GM12891 (cell line): Measurements from ENCODE around the gene PCNT.

Source experiments
- DNase-seq: peaks from one replicate; pipeline ENCODE4 v3.0.0; 2011; ENCODE audit warnings: low spot score; ENCODE audit not compliant: insufficient read length
- FAIRE-seq: peaks from 2 replicates; lab custom pipeline; 2011; peaks lifted over from hg19 to GRCh38; lab: Jason Lieb, UNC
- PAX5 ChIP-seq: IDR thresholded peaks from 2 replicates; pipeline ENCODE4 v1.6.1; 2011; ENCODE audit warnings: low read length, moderate library complexity, mild to moderate bottlenecking; ENCODE audit not compliant: insufficient read depth, severe bottlenecking
- POLR2A ChIP-seq: IDR thresholded peaks from 2 replicates; pipeline ENCODE4 v1.6.1; 2011; ENCODE audit warnings: low read depth, low read length, control low read depth
- POLR2AphosphoS5 ChIP-seq: IDR thresholded peaks from 2 replicates; pipeline ENCODE4 v1.6.1; 2011; ENCODE audit warnings: low read depth, low read length, control low read depth
- POU2F2 ChIP-seq: IDR thresholded peaks from 2 replicates; pipeline ENCODE4 v1.6.1; 2011; ENCODE audit warnings: low read depth, mild to moderate bottlenecking, control low read depth, low read length, moderate library complexity
- SPI1 ChIP-seq: IDR thresholded peaks from 2 replicates; pipeline ENCODE4 v1.6.1; 2011; ENCODE audit warnings: low read depth, low read length, control low read depth
- TAF1 ChIP-seq: IDR thresholded peaks from 2 replicates; pipeline ENCODE4 v1.6.1; 2011; ENCODE audit warnings: low read depth, low read length, control low read depth

Gene PCNT

DNA sequence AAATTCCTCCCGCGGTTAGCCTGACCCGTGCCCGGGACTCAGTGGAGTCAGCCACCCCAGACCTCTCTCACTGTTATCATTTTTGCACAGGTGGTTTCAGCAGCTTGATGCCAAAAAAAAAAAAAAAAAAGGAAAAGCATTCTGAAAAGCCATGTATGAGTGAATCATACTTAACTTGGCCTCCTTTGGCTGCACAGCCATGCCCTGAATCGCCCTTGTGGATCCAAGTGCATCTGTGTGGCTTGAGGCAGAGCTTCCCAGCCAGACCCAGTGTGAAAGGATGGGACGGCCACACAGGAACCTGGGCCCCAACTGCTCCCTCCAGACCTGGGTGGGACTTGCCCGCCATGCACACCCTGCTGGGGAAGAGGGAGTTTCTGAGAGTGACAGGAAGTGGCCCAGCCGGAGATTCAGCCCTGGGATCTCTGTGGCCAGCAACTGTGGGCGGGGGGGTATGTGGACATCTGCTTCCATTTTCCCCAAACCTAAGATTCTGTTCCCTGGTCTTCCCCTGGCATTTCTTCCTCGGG is 29.2 kb upstream of the PCNT start:
- DNase-seq: no peak
- FAIRE-seq: peak; percentile 64
- TF ChIP-seq PAX5: no peak
- peak; percentile 38; the same call in 1 of the 2 replicates for TF ChIP-seq POLR2A
- peak; percentile 49 for TF ChIP-seq SPI1
- TF ChIP-seq TAF1: no peak
- no peak for TF ChIP-seq POLR2AphosphoS5
- no peak for TF ChIP-seq POU2F2

DNA sequence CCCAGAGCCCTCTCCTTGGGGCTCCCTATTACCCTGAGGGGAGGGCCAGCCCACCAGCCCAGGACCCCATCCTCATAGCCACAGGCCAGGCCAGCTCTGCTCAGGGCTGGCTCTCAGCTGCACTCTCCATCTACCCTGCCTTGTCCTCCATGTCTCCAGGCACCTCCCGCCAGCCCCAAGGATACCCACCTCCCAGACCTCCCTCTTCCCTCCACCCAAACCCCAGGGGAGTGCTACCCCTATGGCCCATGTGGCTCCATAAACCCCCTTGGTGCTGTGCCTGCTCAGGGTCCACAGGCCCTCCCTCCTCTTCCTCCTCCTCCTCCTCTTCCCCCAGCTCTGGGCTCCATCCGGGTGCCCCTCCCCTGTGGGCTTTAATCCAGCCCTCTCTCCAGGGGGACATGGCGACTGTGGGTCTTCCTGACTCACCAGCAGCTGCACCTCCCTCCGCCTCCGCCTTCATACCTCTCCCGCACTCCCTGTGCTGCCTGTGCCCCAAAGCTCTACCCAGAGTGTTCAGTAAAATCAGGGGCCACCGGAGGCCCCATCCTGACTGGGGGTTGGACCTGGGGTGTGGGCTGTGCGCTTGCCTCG is 28.7 kb upstream of the PCNT start:
- TF ChIP-seq POLR2A (no peak), POLR2AphosphoS5 (no peak), SPI1 (no peak), TAF1 (no peak), PAX5 (no peak), POU2F2 (no peak)
- no peak for DNase-seq
- FAIRE-seq: no peak

DNA sequence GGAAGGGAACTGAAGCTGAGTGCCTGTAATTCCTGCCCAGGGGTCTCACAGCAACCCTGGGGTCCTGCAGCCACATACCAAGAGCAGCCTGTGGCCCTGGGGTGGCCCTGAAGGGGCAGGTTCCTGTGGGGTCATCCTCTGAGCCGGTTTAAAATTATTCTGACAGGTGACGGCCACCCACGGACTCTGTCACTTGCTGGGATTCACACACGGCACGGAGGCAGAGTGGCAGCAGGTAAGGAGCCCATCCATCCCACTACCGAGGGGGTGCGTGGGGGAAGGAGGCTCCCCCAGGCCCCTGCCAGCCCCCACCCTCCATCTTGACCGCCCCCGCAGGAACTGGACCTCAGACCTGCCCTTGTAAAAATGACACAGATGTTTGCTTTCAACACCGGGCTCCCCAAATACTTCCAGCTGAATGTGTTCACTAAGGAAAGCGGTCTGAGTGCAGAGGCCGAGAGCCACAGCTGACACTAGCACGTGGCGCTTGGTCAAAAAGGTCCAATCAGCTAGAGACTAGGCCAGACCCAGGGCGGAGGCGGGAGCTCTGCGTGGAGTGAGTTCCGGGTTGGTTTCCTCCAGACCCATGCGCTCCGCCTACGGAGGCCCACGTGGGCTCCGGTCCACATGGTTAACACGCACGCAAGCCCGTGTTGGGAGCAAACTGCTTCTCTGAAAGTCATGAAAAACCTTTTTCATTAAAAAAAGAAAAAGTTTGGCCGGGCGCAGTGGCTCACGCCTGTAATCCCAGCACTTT is 27.8 kb upstream of the PCNT start:
- DNase-seq: no peak
- no peak for FAIRE-seq
- TF ChIP-seq POLR2A (no peak), POLR2AphosphoS5 (no peak), POU2F2 (no peak), SPI1 (no peak), PAX5 (no peak), TAF1 (no peak)

DNA sequence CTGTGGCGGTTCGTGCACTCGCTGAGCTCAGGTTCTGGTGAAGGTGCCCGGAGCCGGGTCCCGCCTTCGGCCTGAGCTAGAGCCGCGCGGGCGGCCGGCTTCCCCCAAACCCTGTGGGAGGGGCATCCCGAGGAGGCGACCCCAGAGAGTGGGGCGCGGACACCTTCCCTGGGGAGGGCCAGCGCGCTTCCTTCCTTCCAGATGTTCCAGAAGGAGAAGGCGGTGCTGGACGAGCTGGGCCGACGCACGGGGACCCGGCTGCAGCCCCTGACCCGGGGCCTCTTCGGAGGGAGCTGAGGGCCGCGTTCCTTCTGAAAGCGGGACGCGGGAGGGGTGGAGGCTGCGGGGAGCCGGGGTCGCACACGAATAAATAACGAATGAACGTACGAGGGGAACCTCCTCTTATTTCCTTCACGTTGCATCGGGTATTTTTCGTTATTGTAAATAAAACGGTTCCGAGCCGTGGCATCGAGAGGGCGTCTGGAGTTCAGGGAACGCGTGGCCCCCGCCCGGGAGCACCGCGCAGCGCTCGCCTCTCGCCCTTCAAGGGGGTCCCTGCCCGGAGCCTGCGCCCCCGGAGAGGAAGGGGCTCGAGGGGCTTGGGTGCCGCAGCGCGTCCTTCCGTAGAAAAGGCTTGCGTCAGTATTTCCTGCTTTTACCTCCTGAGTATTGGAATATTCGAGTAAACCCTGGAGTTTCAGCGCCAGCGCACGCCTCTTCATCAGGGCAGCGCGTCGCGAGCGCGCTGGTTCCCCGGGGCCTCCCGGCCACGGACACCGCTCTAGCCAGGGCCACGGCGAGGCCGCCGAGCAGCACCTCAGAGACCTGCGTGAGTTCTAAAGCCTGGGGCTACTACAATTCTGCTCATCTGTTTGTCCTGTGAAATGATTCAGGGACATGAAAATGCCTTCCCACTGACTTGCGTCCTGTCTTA is 26.4 kb upstream of the PCNT start:
- DNase-seq (no peak), FAIRE-seq (no peak)
- TF ChIP-seq TAF1: no peak
- TF ChIP-seq SPI1: no peak
- no peak for TF ChIP-seq POU2F2
- no peak for TF ChIP-seq POLR2A
- TF ChIP-seq POLR2AphosphoS5: no peak
- no peak for TF ChIP-seq PAX5

DNA sequence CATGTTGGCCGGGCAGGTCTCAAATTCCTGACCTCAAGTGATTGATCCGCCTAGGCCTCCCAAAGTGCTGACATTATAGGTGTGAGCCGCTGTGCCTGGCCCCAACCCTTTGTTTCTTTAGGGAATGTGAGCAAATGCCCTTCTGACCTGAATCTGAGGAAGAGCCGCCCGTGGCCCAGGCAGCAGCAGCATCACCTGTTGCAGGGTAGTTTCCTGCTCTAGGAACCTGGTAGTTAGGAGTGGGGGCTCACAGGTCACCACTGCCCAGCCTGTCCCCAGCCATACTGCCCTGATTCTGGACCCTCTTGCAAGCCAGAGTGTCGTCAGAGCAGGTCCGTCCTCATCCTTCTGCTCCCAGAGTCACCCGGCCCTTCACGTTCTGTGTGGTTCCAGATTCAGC is 24.8 kb upstream of the PCNT start:
- TF ChIP-seq POLR2AphosphoS5: no peak
- TF ChIP-seq POU2F2: no peak
- no peak for TF ChIP-seq PAX5
- no peak for TF ChIP-seq POLR2A
- TF ChIP-seq TAF1: no peak
- TF ChIP-seq SPI1: no peak
- no peak for FAIRE-seq
- no peak for DNase-seq

DNA sequence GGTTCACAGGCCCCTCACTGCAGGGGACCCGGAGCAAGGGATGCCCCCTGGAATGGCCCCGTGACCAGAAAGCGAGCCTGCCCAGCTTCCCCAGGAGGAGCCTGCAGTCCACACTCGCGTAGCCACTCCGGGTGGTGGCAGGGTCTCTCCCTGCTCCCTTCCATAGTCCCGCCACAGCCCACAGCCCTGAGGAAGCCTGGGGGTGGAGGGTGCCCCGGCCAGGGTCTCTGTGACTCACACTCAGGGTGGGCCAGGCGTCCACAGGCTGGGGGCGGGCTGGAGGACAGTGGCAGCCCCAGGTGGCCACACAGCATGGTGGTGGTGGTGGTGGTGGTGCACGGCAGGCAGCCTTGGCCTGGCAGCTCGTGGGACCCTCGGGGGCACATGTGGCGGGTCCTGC is 22.2 kb upstream of the PCNT start:
- no peak for TF ChIP-seq SPI1
- no peak for TF ChIP-seq PAX5
- no peak for TF ChIP-seq TAF1
- TF ChIP-seq POU2F2: no peak
- TF ChIP-seq POLR2AphosphoS5: no peak
- TF ChIP-seq POLR2A: no peak
- FAIRE-seq: no peak
- DNase-seq: no peak

DNA sequence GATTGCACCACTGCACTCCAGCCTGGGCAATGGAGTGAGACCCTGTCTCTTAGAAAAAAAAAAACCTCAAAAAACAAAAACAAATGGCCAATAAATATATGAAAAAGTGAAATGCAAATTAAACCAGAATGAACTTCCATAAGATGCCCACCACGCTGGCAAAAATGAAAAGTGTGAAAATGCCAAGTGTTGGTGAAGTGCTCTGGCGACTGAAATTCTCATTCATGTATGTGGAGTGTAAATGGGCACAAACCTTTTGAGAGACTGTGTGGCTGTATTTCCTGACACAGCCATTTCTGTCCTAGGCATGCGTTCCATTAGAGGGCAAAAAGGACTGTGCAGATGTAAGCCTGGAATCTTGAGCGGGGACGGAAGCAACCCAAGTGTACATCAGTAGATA is 19.5 kb upstream of the PCNT start:
- FAIRE-seq (no peak), DNase-seq (no peak)
- TF ChIP-seq POLR2A (no peak), SPI1 (no peak), POU2F2 (no peak), TAF1 (no peak), POLR2AphosphoS5 (no peak), PAX5 (no peak)

DNA sequence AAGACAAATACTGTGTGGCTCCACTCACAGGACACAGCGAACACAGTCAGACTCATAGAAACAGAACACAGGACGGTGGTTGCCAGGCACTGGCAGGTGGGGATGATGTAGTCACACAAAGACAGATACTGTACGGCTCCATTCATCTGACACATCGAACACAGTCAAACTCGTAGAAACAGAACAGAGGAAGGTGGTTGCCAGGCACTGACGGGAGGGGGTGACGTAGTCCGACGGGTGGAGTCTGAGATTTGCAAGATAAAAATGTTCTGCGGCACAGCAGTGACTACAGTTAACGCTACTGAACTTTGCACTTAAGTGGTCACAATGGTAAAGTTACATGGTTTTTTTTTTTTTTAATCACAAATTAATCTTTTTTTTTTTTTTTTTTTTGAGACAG is 19.0 kb upstream of the PCNT start:
- no peak for DNase-seq
- no peak for FAIRE-seq
- TF ChIP-seq POLR2AphosphoS5: no peak
- TF ChIP-seq POLR2A: no peak
- TF ChIP-seq PAX5: no peak
- TF ChIP-seq SPI1: no peak
- no peak for TF ChIP-seq TAF1
- no peak for TF ChIP-seq POU2F2
